WI38 (cell line): ENCODE results near the gene RGS7.

Source experiments
- H3K4me3 ChIP-seq: 2 replicates; pipeline ENCODE4 v1.5.1; 2011; ENCODE audit warnings: low read depth, mild to moderate bottlenecking, control low read depth, low read length
- TF ChIP-seq, protein P1 (sequence below): IDR thresholded peaks from 2 replicates; pipeline ENCODE4 v1.5.1; 2012; ENCODE audit warnings: low read depth, mild to moderate bottlenecking, control low read depth, low read length

Gene RGS7

DNA sequence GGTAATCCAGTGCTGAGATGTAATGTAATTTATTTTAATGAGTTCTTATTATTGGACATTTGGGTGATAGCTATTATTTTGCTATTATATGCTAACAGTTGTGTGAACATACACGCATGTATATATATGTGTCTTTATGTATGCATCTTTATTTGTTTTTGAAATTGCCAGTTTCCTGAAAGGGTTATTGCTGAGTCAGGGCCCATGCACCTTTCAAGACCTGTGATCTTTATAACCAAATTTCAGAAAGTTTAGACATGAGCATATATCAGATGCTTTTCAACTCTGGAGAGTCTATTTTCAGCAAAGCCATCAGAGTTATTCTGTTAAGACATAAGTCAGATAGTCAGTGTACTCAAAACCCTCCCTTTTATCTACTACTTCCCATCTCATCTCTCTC lies 479.4 kb downstream of the RGS7 start:
- no peak overlapping the region for H3K4me3 ChIP-seq
- TF ChIP-seq, protein P1, sequence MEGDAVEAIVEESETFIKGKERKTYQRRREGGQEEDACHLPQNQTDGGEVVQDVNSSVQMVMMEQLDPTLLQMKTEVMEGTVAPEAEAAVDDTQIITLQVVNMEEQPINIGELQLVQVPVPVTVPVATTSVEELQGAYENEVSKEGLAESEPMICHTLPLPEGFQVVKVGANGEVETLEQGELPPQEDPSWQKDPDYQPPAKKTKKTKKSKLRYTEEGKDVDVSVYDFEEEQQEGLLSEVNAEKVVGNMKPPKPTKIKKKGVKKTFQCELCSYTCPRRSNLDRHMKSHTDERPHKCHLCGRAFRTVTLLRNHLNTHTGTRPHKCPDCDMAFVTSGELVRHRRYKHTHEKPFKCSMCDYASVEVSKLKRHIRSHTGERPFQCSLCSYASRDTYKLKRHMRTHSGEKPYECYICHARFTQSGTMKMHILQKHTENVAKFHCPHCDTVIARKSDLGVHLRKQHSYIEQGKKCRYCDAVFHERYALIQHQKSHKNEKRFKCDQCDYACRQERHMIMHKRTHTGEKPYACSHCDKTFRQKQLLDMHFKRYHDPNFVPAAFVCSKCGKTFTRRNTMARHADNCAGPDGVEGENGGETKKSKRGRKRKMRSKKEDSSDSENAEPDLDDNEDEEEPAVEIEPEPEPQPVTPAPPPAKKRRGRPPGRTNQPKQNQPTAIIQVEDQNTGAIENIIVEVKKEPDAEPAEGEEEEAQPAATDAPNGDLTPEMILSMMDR: no peak

DNA sequence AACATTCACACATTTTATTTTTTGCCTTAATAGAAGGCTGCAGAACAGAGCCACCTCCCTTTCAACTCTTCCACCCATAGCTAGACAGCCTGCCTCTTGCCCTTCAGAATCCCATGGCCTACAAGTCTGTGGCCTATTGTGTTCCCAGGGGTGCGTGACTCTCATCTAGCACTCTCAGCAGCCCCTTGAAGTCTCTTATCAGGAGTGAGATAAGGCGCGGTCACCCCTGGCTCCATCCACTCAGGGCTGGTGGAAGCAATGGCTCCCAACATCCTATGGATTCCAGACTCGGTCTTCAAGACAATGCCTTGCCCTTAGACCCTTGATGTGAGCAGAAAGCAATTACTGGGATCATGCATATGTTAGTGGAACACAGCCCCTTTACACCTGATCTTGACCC lies 480.9 kb downstream of the RGS7 start:
- TF ChIP-seq, protein P1: no peak

DNA sequence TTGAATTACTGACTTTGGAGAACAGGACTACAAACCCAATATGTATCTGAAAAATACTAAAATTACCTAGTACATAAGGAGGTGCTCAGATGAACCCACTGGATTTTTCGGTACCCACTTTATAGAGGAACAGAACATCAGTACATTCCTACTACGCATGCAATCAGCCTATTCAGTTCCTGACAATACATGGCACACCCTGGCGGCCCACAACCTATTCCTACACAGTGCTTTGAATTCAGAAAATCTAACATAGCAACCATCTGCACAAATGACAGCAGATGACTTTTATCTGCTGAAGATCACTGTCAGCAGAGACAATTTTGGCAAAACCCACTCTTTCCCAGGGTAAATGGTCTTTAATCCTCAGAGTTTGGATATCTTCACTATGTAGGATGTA lies 487.9 kb downstream of the RGS7 start:
- H3K4me3 ChIP-seq: no peak overlapping the region
- TF ChIP-seq, protein P1: no peak

More for the DNA sequence above, 480.9 kb downstream of the RGS7 start:
- H3K4me3 ChIP-seq: no peak overlapping the region

DNA sequence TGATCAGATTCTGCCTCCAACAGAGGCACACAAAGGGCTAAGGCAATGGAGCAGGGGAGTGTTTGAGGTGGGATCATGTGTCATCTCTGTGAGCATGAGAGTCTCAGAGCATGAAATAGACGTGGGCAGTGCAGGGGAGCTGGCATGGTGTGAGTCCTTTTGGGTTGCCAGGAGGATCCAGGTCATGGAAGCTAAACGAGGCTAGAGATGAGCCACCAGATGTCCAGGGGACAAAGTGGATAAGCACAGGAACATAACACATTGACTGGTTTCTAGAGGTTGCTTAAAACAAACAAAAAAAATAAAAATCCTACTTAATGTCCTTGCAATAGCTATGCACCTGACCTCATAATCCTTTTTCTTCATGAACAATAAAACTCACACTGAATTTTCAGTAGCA lies 490.3 kb downstream of the RGS7 start:
- TF ChIP-seq, protein P1: no peak
- no peak overlapping the region for H3K4me3 ChIP-seq

DNA sequence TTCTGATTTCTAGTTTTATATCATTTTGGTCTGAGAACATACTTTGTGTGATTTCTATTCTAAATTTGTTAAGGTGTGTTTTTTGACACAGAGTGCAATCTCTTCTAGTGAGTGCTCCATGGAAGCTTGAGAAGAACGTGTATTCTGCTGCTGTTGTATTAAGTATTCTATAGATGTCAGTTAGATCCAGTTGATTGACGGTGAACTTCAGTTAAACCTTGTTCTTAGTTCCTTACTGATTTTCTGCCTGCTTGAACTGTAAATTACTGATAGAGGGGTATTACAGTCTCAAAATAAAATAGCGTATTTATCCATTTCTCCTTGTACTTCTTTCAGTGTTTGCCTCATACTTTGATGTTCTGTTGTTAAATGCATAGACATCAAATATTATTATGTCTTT lies 497.0 kb downstream of the RGS7 start:
- H3K4me3 ChIP-seq: no peak overlapping the region
- TF ChIP-seq, protein P1: no peak

DNA sequence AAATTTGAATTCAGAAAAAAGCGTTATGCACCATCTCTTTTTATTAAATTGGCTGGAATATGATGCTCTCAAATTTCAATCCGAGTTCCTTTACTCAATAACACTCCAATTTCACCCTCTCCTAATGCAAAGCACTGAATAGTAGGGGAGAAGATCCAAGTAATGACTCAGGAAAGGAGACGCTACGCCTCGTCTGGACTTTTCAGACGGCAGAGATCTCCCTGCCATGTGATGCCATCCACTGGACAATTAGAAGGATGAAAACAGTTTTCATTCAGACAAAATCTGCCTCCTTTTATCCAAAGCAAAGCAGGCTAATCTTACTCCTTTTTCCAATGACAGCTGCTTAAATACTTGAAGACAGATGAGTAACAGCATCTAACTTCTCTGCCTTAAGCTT lies 502.6 kb downstream of the RGS7 start:
- H3K4me3 ChIP-seq: no peak overlapping the region
- TF ChIP-seq, protein P1: no peak

DNA sequence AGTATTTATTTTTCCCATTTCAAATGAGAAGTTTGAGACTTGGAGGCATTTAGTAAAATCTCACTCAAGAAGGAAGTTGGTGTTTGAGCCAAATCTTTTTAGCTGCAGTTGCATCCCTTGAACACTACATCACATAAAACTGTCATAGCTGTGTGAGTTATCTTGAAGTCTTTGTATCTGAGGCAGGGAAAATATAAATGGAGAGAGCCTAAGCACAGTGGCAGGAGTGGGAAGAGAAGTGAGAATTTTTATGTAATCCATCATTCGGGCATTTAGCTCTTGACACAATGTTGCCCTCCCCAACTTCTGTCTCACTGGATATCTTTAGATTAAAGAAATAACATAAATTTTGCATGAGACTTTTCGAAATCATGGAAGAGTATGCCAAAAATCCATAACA lies 509.7 kb downstream of the RGS7 start:
- TF ChIP-seq, protein P1: no peak
- H3K4me3 ChIP-seq: no peak overlapping the region
